Stimulated activated CD4-positive, alpha-beta T cell treated with anti-CD3 and anti-CD28 coated beads, Interleukin-2, amount 100 ng/mL, for 24 hours (primary cell): ENCODE measurements around the gene EIF4B.
A peak's percentile ranks its signal among the peaks of the same experiment; 100 is the strongest.

Experiments used
- DNase-seq, 2 donors: peaks; one replicate each; pipeline ENCODE4 v3.0.0-alpha.2; 2020

Gene EIF4B

GRCh38 chr12:53071591-53072551, 65.6 kb downstream of the EIF4B start:
- no peak for DNase-seq

DNA sequence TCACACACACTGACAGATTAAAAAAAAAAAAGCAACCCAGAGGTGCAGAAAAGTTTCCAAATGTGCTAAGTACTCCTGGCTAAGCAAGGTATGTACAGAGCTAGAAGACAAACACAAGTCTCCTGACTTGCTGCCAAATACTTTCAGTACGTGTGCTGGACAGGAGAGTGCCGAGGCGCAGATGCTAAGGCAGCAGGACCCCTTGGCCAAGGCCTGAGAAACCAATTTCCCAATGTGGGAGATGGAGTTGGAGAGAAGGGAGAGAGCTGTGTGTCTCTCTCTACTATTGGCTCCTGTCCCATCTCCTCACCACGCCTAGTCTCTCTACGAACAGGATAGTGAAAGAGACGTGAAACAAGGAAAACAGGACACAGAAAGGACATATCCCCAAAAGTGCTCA, 67.6 kb downstream of the EIF4B start:
- no peak for DNase-seq

DNA sequence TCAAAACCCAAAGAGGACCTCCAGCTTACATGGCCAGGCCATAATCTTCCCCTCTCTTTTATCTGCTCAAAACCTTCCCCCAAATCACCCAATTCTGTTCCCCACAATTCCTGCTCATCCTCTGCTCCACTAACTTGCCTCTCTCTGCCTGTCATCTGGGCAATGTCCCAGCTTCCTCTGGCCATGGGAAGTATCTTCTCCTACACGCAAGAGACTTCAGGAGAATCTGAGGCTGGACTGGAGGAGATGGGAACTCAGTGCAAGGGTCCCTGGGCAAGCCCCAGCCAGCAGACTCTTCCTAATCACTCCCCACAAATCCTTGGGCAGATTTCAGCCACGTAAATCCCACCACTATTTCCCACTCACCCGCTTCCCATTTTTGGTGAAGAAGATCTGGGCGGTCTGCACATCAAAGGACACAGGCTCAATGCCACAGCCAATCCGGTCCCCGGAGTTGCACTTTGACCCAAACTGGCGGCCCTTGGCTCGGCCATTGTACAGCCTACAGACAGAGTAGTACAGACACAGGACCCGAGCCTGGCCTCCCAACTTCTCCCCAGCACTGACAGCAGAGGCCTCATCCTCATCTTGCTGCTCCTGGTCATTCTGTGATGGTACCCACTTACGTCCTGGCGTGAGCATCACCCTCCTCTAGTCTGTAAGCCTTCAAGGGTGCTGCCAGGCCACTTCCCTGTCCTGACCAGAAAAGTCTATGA, 68.2 kb downstream of the EIF4B start:
- no peak for DNase-seq

DNA sequence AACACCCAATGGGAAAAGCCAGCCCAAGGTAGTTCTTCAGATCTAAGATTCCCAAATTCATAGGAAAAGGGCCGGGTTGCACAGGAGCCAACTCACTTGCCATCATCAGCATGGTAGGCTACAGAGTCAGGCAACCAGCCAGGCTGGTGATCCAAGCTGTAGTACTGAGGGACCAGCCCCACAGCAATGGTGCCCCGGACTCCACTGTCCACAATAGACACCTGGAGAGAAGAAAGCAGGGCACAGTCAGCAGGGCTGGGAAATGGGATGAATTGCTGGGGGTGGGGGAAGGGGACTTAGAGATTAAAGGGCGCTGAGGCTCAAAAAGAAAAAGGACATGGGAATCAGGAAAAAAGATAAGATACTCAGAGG, 68.7 kb downstream of the EIF4B start:
- no peak for DNase-seq

DNA sequence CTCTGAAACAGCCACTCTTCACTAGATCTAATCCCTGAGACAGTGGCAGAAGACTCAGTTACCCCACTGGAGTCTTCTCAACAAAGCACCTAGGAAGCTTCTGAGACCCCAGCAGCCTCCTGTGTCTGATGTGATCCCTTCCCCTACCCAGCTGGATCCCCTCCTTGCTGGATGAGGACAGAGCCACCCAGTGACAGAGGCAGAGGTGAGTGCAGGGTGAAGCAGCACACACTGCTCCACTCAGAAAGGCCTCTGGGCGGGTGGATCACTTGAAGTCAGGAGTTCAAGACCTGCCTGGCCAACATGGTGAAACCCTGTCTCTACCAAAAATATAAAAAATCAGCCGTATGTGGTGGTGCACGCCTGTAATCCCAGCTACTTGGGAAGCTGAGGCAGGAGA, 70.2 kb downstream of the EIF4B start:
- no peak for DNase-seq

- DNase-seq = no peak
Measured at GRCh38 chr12:53077030-53077429, 70.8 kb downstream of the EIF4B start.

GRCh38 chr12:53078425-53079225, 72.4 kb downstream of the EIF4B start:
- DNase-seq = peak in 1 of 2 donors; percentile 57

GRCh38 chr12:53079226-53080117, 73.2 kb downstream of the EIF4B start, which contains the start of gene SPRYD3:
Gene SPRYD3 (minus strand): TSS chr12:53079390. CDS start chr12:53079333, 57 bp downstream.
- DNase-seq = peak; percentile 96 to 97

GRCh38 chr12:53082637-53083175, 76.5 kb downstream of the EIF4B start:
- no peak for DNase-seq

DNA sequence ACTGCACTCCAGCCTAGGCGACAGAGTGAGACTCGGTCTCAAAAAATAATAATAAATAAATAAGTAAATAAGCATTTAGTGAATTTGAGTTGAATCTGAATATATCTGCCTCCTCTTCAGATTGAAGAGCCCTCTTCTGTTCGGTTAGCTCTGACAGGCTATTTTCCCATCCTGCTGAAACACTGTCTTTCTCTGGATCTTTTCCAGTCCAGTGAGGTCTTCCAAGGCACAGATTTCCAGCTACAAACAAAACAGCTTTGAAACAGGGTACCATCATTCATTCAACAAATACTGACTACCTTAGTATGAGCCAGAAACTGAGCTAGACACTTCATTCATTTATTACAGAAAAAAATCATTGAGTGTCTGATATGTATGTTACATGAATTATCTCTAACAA, 80.1 kb downstream of the EIF4B start:
- DNase-seq = no peak

DNA sequence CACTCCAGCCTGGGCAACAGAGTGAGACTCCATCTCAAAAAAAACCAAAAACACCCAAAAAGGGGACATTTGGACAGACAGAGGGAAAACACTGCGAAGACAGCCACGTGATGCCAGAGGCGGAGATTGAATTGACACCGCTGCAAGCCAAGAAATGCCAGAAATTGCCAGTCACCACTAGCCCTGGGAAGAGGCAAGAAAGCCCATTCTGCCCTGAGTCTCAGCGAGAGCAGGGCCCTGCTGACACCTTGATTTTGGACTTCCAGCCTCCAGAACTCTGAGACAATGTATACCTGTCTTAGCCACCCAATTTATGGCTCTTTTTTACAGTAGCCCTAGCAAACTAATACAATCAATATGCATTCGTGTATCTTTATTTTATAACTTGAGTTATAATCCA, 83.8 kb downstream of the EIF4B start:
- DNase-seq = no peak

DNA sequence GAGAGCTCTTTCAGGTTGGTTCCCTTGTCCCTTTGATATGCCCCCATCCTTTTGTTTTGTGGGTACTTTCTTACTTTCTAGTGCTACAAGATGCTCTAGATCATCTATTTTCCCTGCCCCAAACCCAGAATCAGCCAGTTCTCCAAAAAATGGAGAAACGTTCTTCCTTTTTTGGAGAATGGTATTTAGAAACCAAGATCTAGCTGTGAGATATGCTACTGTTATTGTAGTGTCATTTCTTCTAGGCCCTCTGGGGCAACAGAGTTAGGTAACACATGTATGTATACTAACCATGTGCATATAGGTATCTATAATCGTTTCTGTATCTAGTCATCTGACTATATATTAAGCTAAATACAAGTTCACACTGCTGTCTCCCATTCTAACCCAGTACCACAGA, 84.3 kb downstream of the EIF4B start:
- no peak for DNase-seq

GRCh38 chr12:53091756-53092155, 85.5 kb downstream of the EIF4B start:
- DNase-seq = no peak
